ENCODE data around the gene ANKRD40.
A peak's percentile ranks its signal among the peaks of the same experiment; 100 is the strongest.
"Not testable (repeated sequence)": the region's sequence is repeated elsewhere in the genome, so short reads cannot be mapped to it uniquely, and the experiment has no call there.

The ANKRD40 gene

GRCh38 chr17:50721194-50722010, 13.7 kb upstream of the ANKRD40 start:
- Mint-ChIP-seq H3K36me3 (no peaks in the 10 kb centered on the region), H3K9me3 (no peaks in the 10 kb centered on the region), H3K27me3 (no peaks in the 10 kb centered on the region), H3K4me3 (peak overlapping the region; percentile 91), H3K4me1 (peaks cover 30% of the 10 kb centered on the region), H3K27ac (peak overlapping the region; percentile 98)
- ATAC-seq, result no peak

GRCh38 chr17:50719924-50720794, 12.4 kb upstream of the ANKRD40 start:
- Mint-ChIP-seq H3K27ac (peak overlapping the region; percentile 98), H3K9me3 (no peaks in the 10 kb centered on the region), H3K36me3 (no peaks in the 10 kb centered on the region), H3K4me3 (peak overlapping the region; percentile 91), H3K27me3 (no peaks in the 10 kb centered on the region), H3K4me1 (peaks cover 23% of the 10 kb centered on the region)
- no peak for ATAC-seq

GRCh38 chr17:50719144-50719923, 11.6 kb upstream of the ANKRD40 start, which contains the start of gene LUC7L3:
Gene LUC7L3, plus strand, starts transcription at chr17:50719603. Its CDS starts 130 bp downstream, at chr17:50719733.
- H3K4me3 Mint-ChIP-seq, result peak within 1 kb of the TSS; percentile 91
- H3K4me1 Mint-ChIP-seq, result peaks cover 23% of the 10 kb centered on the region
- H3K27me3 Mint-ChIP-seq, result no peaks in the 10 kb centered on the region
- no peaks in the 10 kb centered on the region for H3K36me3 Mint-ChIP-seq
- peak; percentile 98 for ATAC-seq
- peak within 1 kb of the TSS; percentile 98 for H3K27ac Mint-ChIP-seq
- H3K9me3 Mint-ChIP-seq, result no peaks in the 10 kb centered on the region

- peaks cover 2% of the 10 kb centered on the region for H3K4me1 Mint-ChIP-seq
- no peak overlapping the region for H3K4me3 Mint-ChIP-seq
- H3K27me3 Mint-ChIP-seq, result no peaks in the 10 kb centered on the region
- H3K27ac Mint-ChIP-seq, result no peak overlapping the region
- H3K9me3 Mint-ChIP-seq, result no peaks in the 10 kb centered on the region
- H3K36me3 Mint-ChIP-seq, result no peaks in the 10 kb centered on the region
- no peak for ATAC-seq
Observed at GRCh38 chr17:50715471-50715870, 7.8 kb upstream of the ANKRD40 start.

GRCh38 chr17:50712641-50713040, 4.9 kb upstream of the ANKRD40 start:
- Mint-ChIP-seq H3K36me3 (no peaks in the 10 kb centered on the region), H3K27ac (no peak overlapping the region), H3K4me1 (peaks cover 21% of the 10 kb centered on the region), H3K4me3 (no peak overlapping the region), H3K9me3 (no peaks in the 10 kb centered on the region), H3K27me3 (no peaks in the 10 kb centered on the region)
- no peak for ATAC-seq

- no peaks in the 10 kb centered on the region for H3K27me3 Mint-ChIP-seq
- no peak overlapping the region for H3K4me3 Mint-ChIP-seq
- peaks cover 21% of the 10 kb centered on the region for H3K4me1 Mint-ChIP-seq
- H3K36me3 Mint-ChIP-seq, result no peaks in the 10 kb centered on the region
- H3K27ac Mint-ChIP-seq, result peak overlapping the region; percentile 60
- H3K9me3 Mint-ChIP-seq, result no peaks in the 10 kb centered on the region
- no peak for ATAC-seq
Observed at GRCh38 chr17:50710650-50711049, 2.9 kb upstream of the ANKRD40 start.

- no peaks in the 10 kb centered on the region for H3K36me3 Mint-ChIP-seq
- peaks cover 21% of the 10 kb centered on the region for H3K4me1 Mint-ChIP-seq
- peak overlapping the region; percentile 60 for H3K27ac Mint-ChIP-seq
- no peaks in the 10 kb centered on the region for H3K9me3 Mint-ChIP-seq
- H3K4me3 Mint-ChIP-seq, result no peak overlapping the region
- ATAC-seq, result no peak
- no peaks in the 10 kb centered on the region for H3K27me3 Mint-ChIP-seq
Observed at GRCh38 chr17:50710025-50710424, 2.3 kb upstream of the ANKRD40 start.

- H3K4me1 Mint-ChIP-seq, result peaks cover 23% of the 10 kb centered on the region
- H3K4me3 Mint-ChIP-seq, H3K9me3 Mint-ChIP-seq, H3K36me3 Mint-ChIP-seq, ATAC-seq, H3K27me3 Mint-ChIP-seq: not testable (repeated sequence)
- H3K27ac Mint-ChIP-seq, result peak overlapping the region; percentile 95
Observed at GRCh38 chr17:50709053-50709452, 1.3 kb upstream of the ANKRD40 start.

GRCh38 chr17:50708050-50709000, 611 bp upstream of the ANKRD40 start:
- no peaks in the 10 kb centered on the region for H3K9me3 Mint-ChIP-seq
- peak overlapping the region; percentile 95 for H3K4me3 Mint-ChIP-seq
- no peaks in the 10 kb centered on the region for H3K27me3 Mint-ChIP-seq
- peaks cover 8% of the 10 kb centered on the region for H3K36me3 Mint-ChIP-seq
- peaks cover 30% of the 10 kb centered on the region for H3K4me1 Mint-ChIP-seq
- H3K27ac Mint-ChIP-seq, result peak overlapping the region; percentile 95
- no peak for ATAC-seq

- Mint-ChIP-seq H3K27me3 (no peaks in the 10 kb centered on the region), H3K36me3 (peaks cover 38% of the 10 kb centered on the region), H3K27ac (peak overlapping the region; percentile 29), H3K4me3 (no peak overlapping the region), H3K4me1 (peaks cover 22% of the 10 kb centered on the region), H3K9me3 (no peaks in the 10 kb centered on the region)
- no peak for ATAC-seq
Observed at GRCh38 chr17:50703162-50703561, 4.6 kb downstream of the ANKRD40 start.

- H3K9me3 Mint-ChIP-seq, result no peaks in the 10 kb centered on the region
- H3K4me3 Mint-ChIP-seq, result no peak overlapping the region
- H3K27me3 Mint-ChIP-seq, result no peaks in the 10 kb centered on the region
- H3K36me3 Mint-ChIP-seq, result peaks cover 62% of the 10 kb centered on the region
- H3K4me1 Mint-ChIP-seq, result peaks cover 19% of the 10 kb centered on the region
- ATAC-seq, result no peak
- H3K27ac Mint-ChIP-seq, result no peak overlapping the region
Observed at GRCh38 chr17:50699410-50699809, 8.3 kb downstream of the ANKRD40 start.

- no peak overlapping the region for H3K4me3 Mint-ChIP-seq
- H3K4me1 Mint-ChIP-seq, result peaks cover 6% of the 10 kb centered on the region
- H3K36me3 Mint-ChIP-seq, result peaks cover 56% of the 10 kb centered on the region
- H3K9me3 Mint-ChIP-seq, result no peaks in the 10 kb centered on the region
- H3K27me3 Mint-ChIP-seq, result no peaks in the 10 kb centered on the region
- no peak overlapping the region for H3K27ac Mint-ChIP-seq
- no peak for ATAC-seq
Observed at GRCh38 chr17:50697663-50698272, 9.9 kb downstream of the ANKRD40 start.

GRCh38 chr17:50697062-50697461, 10.7 kb downstream of the ANKRD40 start:
- no peak overlapping the region for H3K4me3 Mint-ChIP-seq
- peaks cover 63% of the 10 kb centered on the region for H3K36me3 Mint-ChIP-seq
- H3K4me1 Mint-ChIP-seq, result peaks cover 6% of the 10 kb centered on the region
- H3K27me3 Mint-ChIP-seq, result no peaks in the 10 kb centered on the region
- H3K9me3 Mint-ChIP-seq, result no peaks in the 10 kb centered on the region
- peak overlapping the region; percentile 18 for H3K27ac Mint-ChIP-seq
- ATAC-seq, result no peak
